GM19035 (cell line): ENCODE measurements around the gene TRIM47.

ENCODE experiments used
- ATAC-seq: cut with Tn5 transposase; IDR thresholded peaks from one replicate; pipeline ENCODE4 v1.9.1; 2021; ENCODE audit not compliant: unreplicated experiment

Gene TRIM47

DNA sequence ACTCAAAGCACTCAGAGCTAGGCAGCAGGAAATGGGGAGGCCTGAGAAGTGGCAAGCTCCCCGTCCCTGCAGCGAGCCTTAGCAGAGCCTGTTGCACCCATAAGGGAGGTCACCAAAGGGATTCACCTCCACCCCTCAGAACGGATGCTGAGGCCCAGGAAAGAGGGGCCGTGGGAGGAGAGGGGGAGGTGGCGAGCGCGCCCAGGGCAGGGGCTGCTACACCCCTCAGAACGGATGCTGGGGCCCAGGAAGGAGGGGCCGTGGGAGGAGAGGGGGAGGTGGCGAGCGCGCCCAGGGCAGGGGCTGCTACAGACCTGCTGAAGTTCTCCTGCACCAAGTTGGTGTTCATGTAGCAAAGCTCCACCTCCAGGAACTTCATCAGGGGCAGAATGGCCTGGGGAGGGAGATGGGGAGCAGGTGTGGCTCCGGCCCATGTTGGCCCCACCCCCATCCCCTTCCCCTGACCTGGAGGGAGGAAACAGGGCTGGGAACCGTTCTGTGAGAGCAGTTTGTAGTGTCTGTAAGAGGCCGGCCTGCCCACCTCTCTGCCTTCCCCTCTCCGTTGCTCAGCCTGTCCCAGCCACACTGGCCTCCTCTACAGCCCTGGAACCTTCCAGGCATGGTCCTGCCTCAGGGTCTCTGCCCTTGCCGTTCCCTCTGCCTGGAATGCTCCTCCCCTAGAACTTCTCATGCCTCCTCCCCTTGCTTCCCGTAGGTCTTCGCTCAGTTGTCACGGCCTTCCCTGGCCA is 45.6 kb downstream of the TRIM47 start:
- no peak for ATAC-seq

DNA sequence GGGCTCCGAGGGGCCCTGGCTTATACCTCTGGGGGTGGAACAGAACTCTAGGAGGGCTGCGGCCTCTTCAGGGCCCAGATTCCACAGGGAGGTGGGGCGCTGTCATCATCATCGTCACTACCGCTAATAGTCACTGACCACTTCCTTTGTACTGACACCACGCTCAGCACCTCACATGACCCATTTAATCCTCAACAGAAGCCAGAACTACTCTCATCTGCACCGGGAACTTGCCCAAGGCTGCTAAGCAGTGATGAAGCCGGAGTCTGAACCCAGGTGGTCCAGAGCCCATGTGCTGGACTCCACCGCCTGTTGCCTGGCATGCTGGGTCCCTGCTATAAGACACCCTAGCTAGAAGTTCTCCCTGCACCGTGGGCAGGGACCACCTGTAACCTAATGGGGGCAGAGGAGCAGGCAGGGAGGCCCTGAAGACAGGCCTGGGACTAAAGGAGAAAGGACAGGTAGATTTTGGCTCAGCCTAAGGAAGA is 46.2 kb downstream of the TRIM47 start:
- no peak for ATAC-seq

DNA sequence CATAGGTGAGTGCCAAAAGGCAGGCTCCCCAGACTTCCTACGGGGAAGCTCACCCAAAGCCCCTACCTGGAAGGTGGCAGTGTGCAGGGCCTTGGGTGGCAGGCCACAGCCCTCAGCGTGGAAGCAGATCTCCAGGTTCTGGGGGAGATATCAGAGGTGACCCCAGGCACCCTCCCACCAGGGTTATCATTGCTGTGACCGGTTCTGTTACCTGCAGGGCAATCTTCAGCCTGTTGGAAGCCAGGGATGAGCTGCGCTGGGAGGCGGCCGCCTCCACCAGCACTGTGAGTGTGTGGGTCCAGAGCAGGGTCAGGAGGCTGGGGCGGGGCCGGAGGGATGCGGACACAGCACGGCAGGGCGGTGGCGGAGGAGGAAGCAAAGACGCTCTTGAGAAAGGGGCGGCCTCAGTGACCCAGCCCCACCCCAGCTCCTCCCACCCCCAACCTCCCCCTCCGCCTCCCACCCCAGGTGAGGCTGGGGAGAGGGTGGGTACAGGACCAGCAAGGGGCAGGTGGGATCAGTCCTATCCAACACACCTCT is 47.3 kb downstream of the TRIM47 start:
- no peak for ATAC-seq

GRCh38 chr17:75830164-75831031 is 48.0 kb downstream of the TRIM47 start:
- ATAC-seq: no peak

DNA sequence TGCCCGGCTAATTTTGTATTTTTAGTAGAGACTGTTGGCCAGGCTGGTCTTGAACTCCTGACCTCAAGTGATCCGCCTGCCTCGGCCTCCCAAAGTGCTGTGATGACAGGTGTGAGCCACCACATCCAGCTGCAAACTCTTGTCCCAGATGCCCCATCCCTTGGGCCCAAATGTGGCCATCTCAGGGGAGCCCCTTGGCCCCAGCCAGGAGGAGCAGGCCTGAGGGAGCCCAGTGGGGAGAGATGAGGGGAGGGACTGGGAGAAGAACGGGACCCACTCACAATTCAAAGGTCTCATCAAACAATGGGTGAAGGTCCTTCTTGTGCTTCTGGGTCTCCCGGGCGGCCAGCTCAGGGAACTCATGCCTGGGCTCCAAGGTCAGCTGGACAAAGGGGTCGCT is 48.6 kb downstream of the TRIM47 start:
- no peak for ATAC-seq

- no peak for ATAC-seq
These were observed 49.6 kb downstream of the TRIM47 start for GRCh38 chr17:75828741-75829140.

GRCh38 chr17:75828076-75828400 is 50.3 kb downstream of the TRIM47 start:
- no peak for ATAC-seq

- no peak for ATAC-seq
These were observed 50.9 kb downstream of the TRIM47 start for GRCh38 chr17:75827308-75828075.

- no peak for ATAC-seq
These were observed 51.6 kb downstream of the TRIM47 start for GRCh38 chr17:75826561-75827307.

DNA sequence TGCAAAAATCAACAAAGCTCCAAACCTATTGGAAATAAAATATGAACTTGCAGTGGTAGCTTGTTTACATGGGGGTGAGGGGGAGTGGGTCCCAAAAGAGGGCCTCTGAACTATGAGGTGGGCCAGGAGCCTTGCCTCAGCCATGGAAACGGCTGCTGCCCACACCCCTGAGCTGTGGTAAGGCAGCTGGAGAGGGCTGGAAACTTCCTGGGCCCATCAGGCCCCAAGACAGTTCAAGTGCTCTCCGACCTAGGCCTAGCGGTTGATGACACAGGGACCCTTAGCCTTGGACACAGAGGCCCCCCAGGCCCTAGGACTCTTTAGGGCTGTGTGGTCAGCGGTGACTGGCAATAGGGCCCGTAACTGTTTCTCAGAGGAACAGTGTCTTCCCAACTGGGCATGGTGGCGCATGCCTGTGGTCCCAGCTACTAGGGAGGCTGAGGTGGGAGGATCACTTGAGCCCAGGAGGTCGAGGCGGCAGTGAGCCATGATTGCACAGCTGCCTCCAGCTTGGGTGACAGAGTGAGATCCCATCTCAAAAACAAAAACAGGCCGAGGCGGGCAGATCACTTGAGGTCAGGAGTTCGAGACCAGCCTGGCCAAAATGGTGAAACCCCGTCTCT is 52.5 kb downstream of the TRIM47 start:
- ATAC-seq: no peak

DNA sequence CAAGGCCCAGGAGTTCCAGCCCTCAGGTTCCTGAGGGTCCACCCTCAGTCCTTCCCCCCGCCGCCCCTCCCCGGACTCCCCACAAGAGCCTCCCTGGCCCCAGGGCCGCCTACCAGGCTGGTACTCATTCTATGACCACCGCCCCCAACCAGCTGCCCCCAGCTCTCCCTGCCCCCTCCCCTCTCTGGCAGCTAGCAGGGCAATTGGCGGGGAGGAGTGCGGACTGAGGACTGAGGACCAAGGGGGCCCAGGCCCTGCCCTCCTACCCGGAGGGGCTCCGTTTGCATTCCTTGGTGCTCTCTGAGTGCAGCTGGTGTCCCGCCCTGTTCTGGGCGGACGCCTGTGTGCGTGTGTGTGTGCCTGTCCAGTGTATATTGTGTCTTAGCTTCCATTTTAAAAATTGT is 53.2 kb downstream of the TRIM47 start:
- no peak for ATAC-seq

- no peak for ATAC-seq
These were observed 53.7 kb downstream of the TRIM47 start for GRCh38 chr17:75824666-75825065.
